BE2C (cell line): ENCODE data around the gene SLC22A14.
"Not testable (repeated sequence)": the region's sequence is repeated elsewhere in the genome, so short reads cannot be mapped to it uniquely, and the experiment has no call there.

Source experiments
- DNase-seq: peaks from one replicate; pipeline ENCODE4 v3.0.0-alpha.2; 2020
- H3K27me3 ChIP-seq: fragments of 250-450 bp; sonication (Bioruptor Pico); 2 replicates; pipeline ENCODE4 v1.5.1; 2020; ENCODE audit warnings: mild to moderate bottlenecking
- H3K36me3 ChIP-seq: fragments of 250-450 bp; sonication (Bioruptor Pico); 2 replicates; pipeline ENCODE4 v1.5.1; 2020; ENCODE audit warnings: mild to moderate bottlenecking
- H3K4me1 ChIP-seq: fragments of 250-450 bp; sonication (Bioruptor Pico); 2 replicates; pipeline ENCODE4 v1.5.1; 2020
- H3K4me3 ChIP-seq: 2 replicates; pipeline ENCODE4 v1.5.1; 2011; ENCODE audit warnings: low read depth, low read length
- H3K9me3 ChIP-seq: fragments of 250-450 bp; sonication (Bioruptor Pico); 2 replicates; pipeline ENCODE4 v1.5.1; 2020
- CTCF ChIP-seq: IDR thresholded peaks from 2 replicates; pipeline ENCODE4 v1.5.1; 2012; ENCODE audit warnings: mild to moderate bottlenecking, low read depth, low read length

Gene SLC22A14

GRCh38 chr3:38318766-38319671 is 36.9 kb downstream of the SLC22A14 start:
- no peaks in the 10 kb centered on the region for H3K9me3 ChIP-seq
- no peaks in the 10 kb centered on the region for H3K36me3 ChIP-seq
- H3K4me3 ChIP-seq = no peak overlapping the region
- H3K27me3 ChIP-seq = no peaks in the 10 kb centered on the region
- no peak for DNase-seq
- no peak for TF ChIP-seq CTCF
- H3K4me1 ChIP-seq = no peaks in the 10 kb centered on the region

- not testable (repeated sequence) for DNase-seq, H3K9me3 ChIP-seq, H3K36me3 ChIP-seq
Measured at GRCh38 chr3:38320638-38321037, 38.5 kb downstream of the SLC22A14 start.

GRCh38 chr3:38323060-38323459 is 41.0 kb downstream of the SLC22A14 start:
- TF ChIP-seq CTCF = no peak

More at GRCh38 chr3:38320638-38321037, 38.5 kb downstream of the SLC22A14 start:
- H3K4me1 ChIP-seq, H3K4me3 ChIP-seq, H3K27me3 ChIP-seq: not testable (repeated sequence)

GRCh38 chr3:38325256-38325655 is 43.2 kb downstream of the SLC22A14 start:
- no peak for TF ChIP-seq CTCF
- Histone ChIP-seq H3K4me3 (no peak overlapping the region), H3K36me3 (no peaks in the 10 kb centered on the region), H3K4me1 (no peaks in the 10 kb centered on the region), H3K27me3 (no peaks in the 10 kb centered on the region), H3K9me3 (no peaks in the 10 kb centered on the region)
- DNase-seq = no peak

More at GRCh38 chr3:38323060-38323459, 41.0 kb downstream of the SLC22A14 start:
- Histone ChIP-seq H3K4me3 (no peak overlapping the region), H3K9me3 (no peaks in the 10 kb centered on the region), H3K27me3 (no peaks in the 10 kb centered on the region), H3K36me3 (no peaks in the 10 kb centered on the region), H3K4me1 (no peaks in the 10 kb centered on the region)
- no peak for DNase-seq

- Histone ChIP-seq H3K9me3 (no peaks in the 10 kb centered on the region), H3K27me3 (no peaks in the 10 kb centered on the region), H3K36me3 (no peaks in the 10 kb centered on the region), H3K4me1 (no peaks in the 10 kb centered on the region), H3K4me3 (no peak overlapping the region)
- no peak for DNase-seq
- no peak for TF ChIP-seq CTCF
Measured at GRCh38 chr3:38327335-38328009, 45.4 kb downstream of the SLC22A14 start.

- DNase-seq = no peak
- no peak for TF ChIP-seq CTCF
- H3K36me3 ChIP-seq = no peaks in the 10 kb centered on the region
- no peaks in the 10 kb centered on the region for H3K9me3 ChIP-seq
- no peak overlapping the region for H3K4me3 ChIP-seq
- no peaks in the 10 kb centered on the region for H3K27me3 ChIP-seq
- H3K4me1 ChIP-seq = no peaks in the 10 kb centered on the region
Measured at GRCh38 chr3:38331257-38332022, 49.3 kb downstream of the SLC22A14 start.
